Keratinocyte (primary cell): ENCODE data around the gene MEGF11.

ENCODE experiments used
- EZH2 ChIP-seq: IDR thresholded peaks from one replicate; pipeline ENCODE4 v1.6.1; 2012; ENCODE audit warnings: inconsistent platforms, mild to moderate bottlenecking, low read length, moderate library complexity
- TF ChIP-seq, protein P1 (sequence below), 3 experiments: IDR thresholded peaks in 1 of 3; conservative IDR thresholded peaks in 1 of 3; optimal IDR thresholded peaks in 1 of 3; 2 replicates in 2 of 3; 3 replicates in 1 of 3; pipeline versions ENCODE3 to v1.5.1; 2011; ENCODE audit warnings: low read length in 3 of 3, mild to moderate bottlenecking in 3 of 3, moderate library complexity in 2 of 3, control low read depth in 1 of 3, inconsistent platforms in 1 of 3; ENCODE audit not compliant: insufficient read depth in 2 of 3; ENCODE audit errors: extremely low read depth in 1 of 3

DNA sequence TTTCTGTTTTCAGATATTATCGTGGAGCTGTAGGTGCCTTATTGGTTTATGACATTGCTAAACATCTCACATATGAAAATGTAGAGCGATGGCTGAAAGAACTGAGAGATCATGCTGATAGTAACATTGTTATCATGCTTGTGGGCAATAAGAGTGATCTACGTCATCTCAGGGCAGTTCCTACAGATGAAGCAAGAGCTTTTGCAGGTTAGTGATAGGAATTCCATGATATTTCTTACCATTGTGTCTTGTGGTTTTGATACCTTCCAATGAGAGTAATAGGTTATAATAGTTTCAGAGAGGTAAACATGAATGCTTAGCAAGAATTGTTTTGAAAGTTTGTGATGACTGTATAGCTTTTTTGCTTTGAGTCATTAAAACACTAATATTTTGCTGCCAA is 375.8 kb downstream of the MEGF11 start:
- TF ChIP-seq, protein P1, sequence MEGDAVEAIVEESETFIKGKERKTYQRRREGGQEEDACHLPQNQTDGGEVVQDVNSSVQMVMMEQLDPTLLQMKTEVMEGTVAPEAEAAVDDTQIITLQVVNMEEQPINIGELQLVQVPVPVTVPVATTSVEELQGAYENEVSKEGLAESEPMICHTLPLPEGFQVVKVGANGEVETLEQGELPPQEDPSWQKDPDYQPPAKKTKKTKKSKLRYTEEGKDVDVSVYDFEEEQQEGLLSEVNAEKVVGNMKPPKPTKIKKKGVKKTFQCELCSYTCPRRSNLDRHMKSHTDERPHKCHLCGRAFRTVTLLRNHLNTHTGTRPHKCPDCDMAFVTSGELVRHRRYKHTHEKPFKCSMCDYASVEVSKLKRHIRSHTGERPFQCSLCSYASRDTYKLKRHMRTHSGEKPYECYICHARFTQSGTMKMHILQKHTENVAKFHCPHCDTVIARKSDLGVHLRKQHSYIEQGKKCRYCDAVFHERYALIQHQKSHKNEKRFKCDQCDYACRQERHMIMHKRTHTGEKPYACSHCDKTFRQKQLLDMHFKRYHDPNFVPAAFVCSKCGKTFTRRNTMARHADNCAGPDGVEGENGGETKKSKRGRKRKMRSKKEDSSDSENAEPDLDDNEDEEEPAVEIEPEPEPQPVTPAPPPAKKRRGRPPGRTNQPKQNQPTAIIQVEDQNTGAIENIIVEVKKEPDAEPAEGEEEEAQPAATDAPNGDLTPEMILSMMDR (optimal IDR thresholded peaks at IDR 0.05 in 1 of 3, IDR thresholded peaks at IDR 0.05 in 1 of 3, conservative IDR thresholded peaks at IDR 0.05 in 1 of 3; ENCODE audit: extremely low read depth in 1 of 3, insufficient read depth in 2 of 3, low read length in 3 of 3): no peak
- TF ChIP-seq EZH2: no peak
